GM23338 (cell line): Measurements from ENCODE around the gene RER1. TPM values are rescaled to one million over a fixed set of nuclear protein-coding genes. Genes with fewer than 3 reads are reported as not detected.

Experiments
- ATAC-seq: fragments of 200-7000 bp; cut with Tn5 transposase; 3 replicates; pipeline ENCODE4 v1.9.1; 2020
- DNase-seq: peaks from one replicate; pipeline ENCODE4 v3.0.0-alpha.2; 2015; ENCODE audit warnings: low spot score
- H2AFZ ChIP-seq: fragments of 200-600 bp; sonication (generic); 2 replicates; pipeline ENCODE4 v1.8.0; 2016; ENCODE audit warnings: antibody characterized with exemption, mild to moderate bottlenecking, moderate library complexity
- H3F3A ChIP-seq: fragments of 200-600 bp; sonication (generic); replicated peaks from 2 replicates; pipeline ENCODE4 v1.8.0; 2017; ENCODE audit warnings: antibody characterized with exemption, mixed run types, low read depth
- H3K27ac ChIP-seq: fragments of 200-600 bp; sonication (generic); 2 replicates; pipeline ENCODE4 v1.6.1; 2016; ENCODE audit warnings: low read depth
- H3K27me3 ChIP-seq: fragments of 200-600 bp; sonication (generic); 2 replicates; pipeline ENCODE4 v1.8.0; 2016; ENCODE audit warnings: mild to moderate bottlenecking, mixed run types, moderate library complexity; ENCODE audit not compliant: insufficient read depth
- H3K36me3 ChIP-seq: fragments of 200-600 bp; sonication (generic); 2 replicates; pipeline ENCODE4 v1.8.0; 2016; ENCODE audit warnings: mild to moderate bottlenecking; ENCODE audit not compliant: insufficient read depth
- H3K4me1 ChIP-seq: fragments of 200-600 bp; sonication (generic); 2 replicates; pipeline ENCODE4 v1.8.0; 2016; ENCODE audit warnings: mild to moderate bottlenecking, moderate library complexity; ENCODE audit not compliant: insufficient read depth
- H3K4me2 ChIP-seq: fragments of 200-600 bp; sonication (generic); 2 replicates; pipeline ENCODE4 v1.7.1; 2017; ENCODE audit warnings: mixed run types
- H3K4me3 ChIP-seq: fragments of 200-600 bp; sonication (generic); 2 replicates; pipeline ENCODE4 v1.6.1; 2016; ENCODE audit warnings: mixed run types
- H3K79me2 ChIP-seq: fragments of 200-600 bp; sonication (generic); replicated peaks from 2 replicates; pipeline ENCODE4 v1.8.0; 2017; ENCODE audit warnings: mild to moderate bottlenecking; ENCODE audit not compliant: insufficient read depth
- H3K9me2 ChIP-seq: fragments of 200-600 bp; sonication (generic); 2 replicates; pipeline ENCODE4 v1.8.0; 2017; ENCODE audit not compliant: insufficient read depth
- H4K20me1 ChIP-seq: fragments of 200-600 bp; sonication (generic); replicated peaks from 2 replicates; pipeline ENCODE4 v1.8.0; 2017; ENCODE audit warnings: mild to moderate bottlenecking; ENCODE audit not compliant: insufficient read depth
- H3K27ac Mint-ChIP-seq: 2 replicates; pipeline ENCODE4 v1.8.0; 2020; ENCODE audit warnings: inconsistent platforms, mild to moderate bottlenecking, moderate library complexity, mixed read lengths
- H3K27me3 Mint-ChIP-seq: 3 replicates; pipeline ENCODE4 v1.8.0; 2022; ENCODE audit warnings: low read depth, mild to moderate bottlenecking, moderate library complexity, mixed read lengths, inconsistent platforms; ENCODE audit not compliant: insufficient read depth, poor library complexity
- H3K36me3 Mint-ChIP-seq: 3 replicates; pipeline ENCODE4 v1.8.0; 2021; ENCODE audit warnings: low read depth, mild to moderate bottlenecking, inconsistent platforms, moderate library complexity, mixed read lengths
- H3K4me1 Mint-ChIP-seq: 3 replicates; pipeline ENCODE4 v1.8.0; 2020; ENCODE audit warnings: mild to moderate bottlenecking, inconsistent platforms, mixed read lengths
- H3K4me3 Mint-ChIP-seq: 3 replicates; pipeline ENCODE4 v1.8.0; 2021; ENCODE audit warnings: moderate library complexity, mild to moderate bottlenecking, inconsistent platforms, mixed read lengths
- H3K9me3 Mint-ChIP-seq: 3 replicates; pipeline ENCODE4 v1.8.0; 2020; ENCODE audit warnings: moderate library complexity, mild to moderate bottlenecking, inconsistent platforms, mixed read lengths
- CREB1 ChIP-seq: fragments of 250-450 bp; sonication (Bioruptor Pico); IDR thresholded peaks from 2 replicates; pipeline ENCODE4 v1.5.0; 2020; ENCODE audit warnings: low read depth, mild to moderate bottlenecking, moderate library complexity
- EZH2 ChIP-seq: fragments of 200-600 bp; sonication (generic); IDR thresholded peaks from one replicate; pipeline ENCODE4 v1.8.0; 2017; ENCODE audit warnings: antibody characterized with exemption, mild to moderate bottlenecking, low read depth; ENCODE audit not compliant: unreplicated experiment
- EZH2phosphoT487 ChIP-seq: fragments of 200-600 bp; sonication (generic); IDR thresholded peaks from one replicate; pipeline ENCODE4 v1.8.1; 2018; ENCODE audit warnings: antibody characterized with exemption; ENCODE audit not compliant: unreplicated experiment
- POLR2AphosphoS5 ChIP-seq: IDR thresholded peaks from 2 replicates; pipeline ENCODE4 v1.6.1; 2016; ENCODE audit warnings: antibody characterized with exemption, low read depth
- ZNF114 ChIP-seq: fragments of 250-450 bp; sonication (Bioruptor Pico); IDR thresholded peaks from 2 replicates; pipeline ENCODE4 v1.5.0; 2020; ENCODE audit warnings: mild to moderate bottlenecking, moderate library complexity
- ZNF331 ChIP-seq: fragments of 250-450 bp; sonication (Bioruptor Pico); IDR thresholded peaks from 2 replicates; pipeline ENCODE4 v1.5.0; 2020; ENCODE audit warnings: low read depth, mild to moderate bottlenecking, moderate library complexity
- long read RNA-seq: library from polyadenylated mRNA; unstranded; transcript quantifications from one replicate; pipeline ENCODE4 v2.0.0, GENCODE V29; 2020; ENCODE audit not compliant: unreplicated experiment
- polyA plus RNA-seq: library from polyadenylated mRNA; unstranded; fragments of >200 nt; fragmentation: Nextera tagmentation; extraction: Ambion mirVana; gene quantifications from 2 replicates; pipeline ENCODE4 v1.2.1, GENCODE V29; 2016
- total RNA-seq: library from RNA; depleted of rRNA; stranded (reverse); fragments of >200 nt; shearing (Covaris generic); gene quantifications from 2 replicates; pipeline ENCODE4 v1.2.3, GENCODE V29; 2014; rRNA removed
- TF ChIP-seq, protein P1 (sequence below), 2 experiments: fragments of 200-600 bp in 1 of 2; sonication (generic) in 1 of 2; conservative IDR thresholded peaks; 2 replicates each; pipeline versions ENCODE4 v1.5.1 to v1.6.1; 2016 to 2017; ENCODE audit warnings: antibody characterized with exemption in 2 of 2, low read depth in 2 of 2, mild to moderate bottlenecking in 2 of 2, moderate library complexity in 1 of 2
- TF ChIP-seq, protein P2 (sequence below): IDR thresholded peaks from 2 replicates; pipeline ENCODE4 v1.6.1; 2016; ENCODE audit warnings: antibody characterized with exemption
- TF ChIP-seq, protein P3 (sequence below): IDR thresholded peaks from one replicate; pipeline ENCODE4 v1.6.1; 2018; ENCODE audit warnings: antibody characterized with exemption; ENCODE audit not compliant: unreplicated experiment

The RER1 gene, protein sequence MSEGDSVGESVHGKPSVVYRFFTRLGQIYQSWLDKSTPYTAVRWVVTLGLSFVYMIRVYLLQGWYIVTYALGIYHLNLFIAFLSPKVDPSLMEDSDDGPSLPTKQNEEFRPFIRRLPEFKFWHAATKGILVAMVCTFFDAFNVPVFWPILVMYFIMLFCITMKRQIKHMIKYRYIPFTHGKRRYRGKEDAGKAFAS
- total RNA-seq (50.9 and 58.4 TPM in 2 replicates), polyA plus RNA-seq (91.9 and 99.5 TPM in 2 replicates)
- long read RNA-seq, transcript RER1-209 (7 exons, 3,044 nt), result major isoform, 61 of 90 reads
- long read RNA-seq, partial matches to known transcripts, result 1 of 90 reads
- long read RNA-seq, other reads (novel, unspliced or antisense), result 23 of 90 reads

DNA sequence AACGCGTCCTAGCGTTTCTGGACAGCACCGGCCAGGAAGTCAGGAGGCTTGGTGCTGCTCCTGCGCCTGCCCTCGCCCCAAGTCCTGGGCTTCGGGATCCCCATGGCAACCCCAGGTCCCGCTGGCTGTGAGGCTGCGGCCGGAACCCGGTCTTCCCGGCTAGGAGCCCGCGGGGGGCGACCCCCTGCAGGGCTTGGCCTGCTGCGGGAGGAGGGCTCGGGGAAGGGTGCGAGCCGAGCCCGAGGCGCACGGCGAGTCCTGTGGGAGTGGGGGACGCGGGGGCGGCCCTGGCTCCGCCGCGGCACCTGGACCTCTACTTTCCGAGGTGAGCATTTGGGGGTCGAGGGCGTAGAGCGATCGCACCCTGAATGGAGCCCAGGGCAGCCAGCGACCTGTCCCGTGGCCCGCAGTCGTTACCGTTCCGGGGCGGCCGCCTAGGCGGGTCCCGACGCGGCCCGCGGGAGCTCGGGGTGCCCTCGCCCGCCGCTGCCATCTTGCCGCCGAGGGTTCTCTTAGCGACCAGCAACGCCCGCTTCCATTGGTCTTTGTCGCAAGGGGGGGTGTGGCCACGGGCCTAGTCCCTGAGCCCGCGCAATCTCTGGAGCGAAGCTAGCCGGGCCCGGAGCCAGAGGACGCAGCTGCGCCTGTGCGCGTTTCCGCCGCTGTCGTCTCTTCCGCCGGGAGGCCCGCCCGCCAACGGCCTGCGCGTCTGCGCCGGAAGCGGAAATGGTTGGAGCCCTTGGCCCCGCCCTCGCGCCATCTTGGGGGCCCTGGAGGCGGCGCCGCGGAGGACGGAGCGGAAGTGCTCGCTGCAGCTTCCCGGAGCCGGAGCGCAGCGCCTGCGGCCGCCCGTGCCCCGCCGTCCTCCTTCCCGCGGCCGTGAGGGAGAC is at the start of gene RER1, which contains the start of gene MORN1:
RER1 (plus strand) TSS at position 801 of the 890 bp plus-strand sequence. CDS start 3,950 bp downstream, outside the sequence.
MORN1 (minus strand) TSS at position 514 of the 890 bp plus-strand sequence; CDS start at position 493, 21 bp downstream.
- Histone ChIP-seq H3K27me3 (no peaks in the 10 kb centered on the region), H3F3A (peaks cover 6% of the 10 kb centered on the region; the same call in 1 of the 2 replicates), H3K4me2 (peak within 1 kb of the TSS; percentile 94), H3K36me3 (no peaks in the 10 kb centered on the region; the same call in 1 of the 2 replicates), H3K4me3 (peak within 1 kb of the TSS; percentile 93), H3K27ac (no peak within 1 kb of the TSS), H3K4me1 (no peaks in the 10 kb centered on the region; the same call in 1 of the 2 replicates), H3K79me2 (peaks cover 44% of the 10 kb centered on the region), H2AFZ (peak within 1 kb of the TSS; percentile 83; the same call in 1 of the 2 replicates), H3K9me2 (no peaks in the 10 kb centered on the region), H4K20me1 (peaks cover 15% of the 10 kb centered on the region)
- H3K27me3 Mint-ChIP-seq, result peaks cover 6% of the 10 kb centered on the region
- no peaks in the 10 kb centered on the region for H3K9me3 Mint-ChIP-seq
- peak within 1 kb of the TSS; percentile 90 for H3K4me3 Mint-ChIP-seq
- TF ChIP-seq POLR2AphosphoS5 (peak; percentile 70), CREB1 (CRISPR knock-in tag) (peak; percentile 85)
- TF ChIP-seq, protein P1, sequence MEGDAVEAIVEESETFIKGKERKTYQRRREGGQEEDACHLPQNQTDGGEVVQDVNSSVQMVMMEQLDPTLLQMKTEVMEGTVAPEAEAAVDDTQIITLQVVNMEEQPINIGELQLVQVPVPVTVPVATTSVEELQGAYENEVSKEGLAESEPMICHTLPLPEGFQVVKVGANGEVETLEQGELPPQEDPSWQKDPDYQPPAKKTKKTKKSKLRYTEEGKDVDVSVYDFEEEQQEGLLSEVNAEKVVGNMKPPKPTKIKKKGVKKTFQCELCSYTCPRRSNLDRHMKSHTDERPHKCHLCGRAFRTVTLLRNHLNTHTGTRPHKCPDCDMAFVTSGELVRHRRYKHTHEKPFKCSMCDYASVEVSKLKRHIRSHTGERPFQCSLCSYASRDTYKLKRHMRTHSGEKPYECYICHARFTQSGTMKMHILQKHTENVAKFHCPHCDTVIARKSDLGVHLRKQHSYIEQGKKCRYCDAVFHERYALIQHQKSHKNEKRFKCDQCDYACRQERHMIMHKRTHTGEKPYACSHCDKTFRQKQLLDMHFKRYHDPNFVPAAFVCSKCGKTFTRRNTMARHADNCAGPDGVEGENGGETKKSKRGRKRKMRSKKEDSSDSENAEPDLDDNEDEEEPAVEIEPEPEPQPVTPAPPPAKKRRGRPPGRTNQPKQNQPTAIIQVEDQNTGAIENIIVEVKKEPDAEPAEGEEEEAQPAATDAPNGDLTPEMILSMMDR (conservative IDR thresholded peaks at IDR 0.05; ENCODE audit: low read depth in 2 of 2), result no peak
- TF ChIP-seq, protein P2, sequence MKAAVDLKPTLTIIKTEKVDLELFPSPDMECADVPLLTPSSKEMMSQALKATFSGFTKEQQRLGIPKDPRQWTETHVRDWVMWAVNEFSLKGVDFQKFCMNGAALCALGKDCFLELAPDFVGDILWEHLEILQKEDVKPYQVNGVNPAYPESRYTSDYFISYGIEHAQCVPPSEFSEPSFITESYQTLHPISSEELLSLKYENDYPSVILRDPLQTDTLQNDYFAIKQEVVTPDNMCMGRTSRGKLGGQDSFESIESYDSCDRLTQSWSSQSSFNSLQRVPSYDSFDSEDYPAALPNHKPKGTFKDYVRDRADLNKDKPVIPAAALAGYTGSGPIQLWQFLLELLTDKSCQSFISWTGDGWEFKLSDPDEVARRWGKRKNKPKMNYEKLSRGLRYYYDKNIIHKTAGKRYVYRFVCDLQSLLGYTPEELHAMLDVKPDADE, result peak; percentile 82
- peak within 1 kb of the TSS; percentile 31; the same call in 1 of the 2 replicates for H3K27ac Mint-ChIP-seq
- peaks cover 17% of the 10 kb centered on the region for H3K4me1 Mint-ChIP-seq
- peak; percentile 99 for DNase-seq
- peak; percentile 98 for ATAC-seq
- H3K36me3 Mint-ChIP-seq, result peaks cover 15% of the 10 kb centered on the region

DNA sequence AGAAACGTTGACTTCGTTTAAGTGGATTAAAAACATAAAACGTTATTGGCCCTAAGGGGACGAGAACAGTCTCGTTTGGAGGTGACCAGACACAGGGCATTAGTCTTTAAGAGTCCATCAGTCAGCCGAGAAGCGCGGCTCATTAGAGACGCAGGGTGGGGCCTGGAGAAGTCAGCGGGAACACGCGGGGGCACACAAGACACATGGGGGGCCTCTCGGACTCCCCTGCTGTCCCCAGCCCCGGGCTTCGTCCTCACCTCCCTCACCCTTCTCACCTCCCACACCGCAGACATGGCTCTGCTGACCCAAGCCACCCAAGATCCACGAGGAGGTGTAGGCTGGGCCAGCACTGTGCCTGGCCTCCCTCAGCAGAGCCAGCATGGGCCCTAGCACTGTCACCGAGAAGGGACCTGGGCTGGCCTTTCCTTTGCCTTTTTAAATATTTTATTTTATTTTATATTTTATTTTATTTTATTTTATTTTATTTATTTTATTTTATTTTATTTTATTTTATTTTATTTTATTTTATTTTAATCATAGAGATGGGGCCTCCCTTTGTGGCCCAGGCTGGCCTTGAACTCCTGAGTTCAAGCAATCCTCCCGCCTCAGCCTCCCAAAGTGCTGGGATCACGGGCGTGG is 49.1 kb upstream of the RER1 start:
- ATAC-seq, result no peak
- H3K27ac ChIP-seq, result no peak overlapping the region
- DNase-seq, result no peak
- Mint-ChIP-seq H3K4me1 (no peaks in the 10 kb centered on the region), H3K9me3 (no peaks in the 10 kb centered on the region; the same call in 2 of the 3 replicates), H3K27me3 (peaks cover 5% of the 10 kb centered on the region), H3K4me3 (no peak overlapping the region), H3K36me3 (no peaks in the 10 kb centered on the region), H3K27ac (no peak overlapping the region)
- H3K4me2 ChIP-seq, result no peak overlapping the region
- no peaks in the 10 kb centered on the region for H3K27me3 ChIP-seq
- H3K9me2 ChIP-seq, result no peaks in the 10 kb centered on the region
- no peaks in the 10 kb centered on the region for H3K36me3 ChIP-seq
- H3K4me3 ChIP-seq, result no peak overlapping the region
- no peak overlapping the region for H2AFZ ChIP-seq
- H4K20me1 ChIP-seq, result no peaks in the 10 kb centered on the region
- H3F3A ChIP-seq, result no peaks in the 10 kb centered on the region
- H3K4me1 ChIP-seq, result no peaks in the 10 kb centered on the region
- no peaks in the 10 kb centered on the region for H3K79me2 ChIP-seq
- TF ChIP-seq EZH2 (no peak), EZH2phosphoT487 (no peak), ZNF114 (CRISPR knock-in tag) (no peak), POLR2AphosphoS5 (no peak), ZNF331 (CRISPR knock-in tag) (no peak)
- TF ChIP-seq, protein P2, result no peak
- TF ChIP-seq, protein P3, sequence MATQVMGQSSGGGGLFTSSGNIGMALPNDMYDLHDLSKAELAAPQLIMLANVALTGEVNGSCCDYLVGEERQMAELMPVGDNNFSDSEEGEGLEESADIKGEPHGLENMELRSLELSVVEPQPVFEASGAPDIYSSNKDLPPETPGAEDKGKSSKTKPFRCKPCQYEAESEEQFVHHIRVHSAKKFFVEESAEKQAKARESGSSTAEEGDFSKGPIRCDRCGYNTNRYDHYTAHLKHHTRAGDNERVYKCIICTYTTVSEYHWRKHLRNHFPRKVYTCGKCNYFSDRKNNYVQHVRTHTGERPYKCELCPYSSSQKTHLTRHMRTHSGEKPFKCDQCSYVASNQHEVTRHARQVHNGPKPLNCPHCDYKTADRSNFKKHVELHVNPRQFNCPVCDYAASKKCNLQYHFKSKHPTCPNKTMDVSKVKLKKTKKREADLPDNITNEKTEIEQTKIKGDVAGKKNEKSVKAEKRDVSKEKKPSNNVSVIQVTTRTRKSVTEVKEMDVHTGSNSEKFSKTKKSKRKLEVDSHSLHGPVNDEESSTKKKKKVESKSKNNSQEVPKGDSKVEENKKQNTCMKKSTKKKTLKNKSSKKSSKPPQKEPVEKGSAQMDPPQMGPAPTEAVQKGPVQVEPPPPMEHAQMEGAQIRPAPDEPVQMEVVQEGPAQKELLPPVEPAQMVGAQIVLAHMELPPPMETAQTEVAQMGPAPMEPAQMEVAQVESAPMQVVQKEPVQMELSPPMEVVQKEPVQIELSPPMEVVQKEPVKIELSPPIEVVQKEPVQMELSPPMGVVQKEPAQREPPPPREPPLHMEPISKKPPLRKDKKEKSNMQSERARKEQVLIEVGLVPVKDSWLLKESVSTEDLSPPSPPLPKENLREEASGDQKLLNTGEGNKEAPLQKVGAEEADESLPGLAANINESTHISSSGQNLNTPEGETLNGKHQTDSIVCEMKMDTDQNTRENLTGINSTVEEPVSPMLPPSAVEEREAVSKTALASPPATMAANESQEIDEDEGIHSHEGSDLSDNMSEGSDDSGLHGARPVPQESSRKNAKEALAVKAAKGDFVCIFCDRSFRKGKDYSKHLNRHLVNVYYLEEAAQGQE, result no peak
